Skeletal muscle tissue (tissue), 4 donors: ENCODE measurements around the gene RAB20. TPM values are rescaled to one million over a fixed set of nuclear protein-coding genes. Genes with fewer than 3 reads are reported as not detected.

Source experiments
- H3K27ac ChIP-seq: one replicate; pipeline ENCODE4 v1.7.0; 2013; ENCODE audit warnings: mild to moderate bottlenecking, low read depth, low read length, inconsistent platforms
- H3K27me3 ChIP-seq, 3 donors: one replicate each; pipeline ENCODE4 v1.7.0; 2013; ENCODE audit warnings: low read length in 3 of 3; ENCODE audit not compliant: control insufficient read depth in 3 of 3, insufficient read depth in 3 of 3
- H3K36me3 ChIP-seq, 3 donors: one replicate each; pipeline ENCODE4 v1.7.0; 2013; ENCODE audit warnings: low read length in 3 of 3; ENCODE audit not compliant: control insufficient read depth in 3 of 3, insufficient read depth in 3 of 3
- H3K4me1 ChIP-seq, 3 donors: one replicate each; pipeline ENCODE4 v1.7.0; 2013; ENCODE audit warnings: low read length in 3 of 3, mild to moderate bottlenecking in 3 of 3; ENCODE audit not compliant: control insufficient read depth in 3 of 3, insufficient read depth in 3 of 3
- H3K4me3 ChIP-seq, 3 donors: one replicate each; pipeline ENCODE4 v1.7.0; 2013; ENCODE audit warnings: low read length in 3 of 3
- H3K9ac ChIP-seq, 3 donors: one replicate each; pipeline ENCODE4 v1.7.0; 2013; ENCODE audit warnings: low read length in 3 of 3, mild to moderate bottlenecking in 3 of 3, moderate library complexity in 2 of 3, low read depth in 1 of 3
- H3K9me3 ChIP-seq, 3 donors: one replicate each; pipeline ENCODE4 v1.7.0; 2013; ENCODE audit warnings: low read length in 3 of 3; ENCODE audit not compliant: control insufficient read depth in 3 of 3
- total RNA-seq: library from RNA; depleted of rRNA; stranded (reverse); fragments of >200 nt; gene quantifications from one replicate; pipeline ENCODE4 v1.2.3, GENCODE V29; 2014
- donor health status: Osteomylitis.

RAB20 gene
- total RNA-seq, 1 donor from 2014 or later = 7.3 TPM

DNA sequence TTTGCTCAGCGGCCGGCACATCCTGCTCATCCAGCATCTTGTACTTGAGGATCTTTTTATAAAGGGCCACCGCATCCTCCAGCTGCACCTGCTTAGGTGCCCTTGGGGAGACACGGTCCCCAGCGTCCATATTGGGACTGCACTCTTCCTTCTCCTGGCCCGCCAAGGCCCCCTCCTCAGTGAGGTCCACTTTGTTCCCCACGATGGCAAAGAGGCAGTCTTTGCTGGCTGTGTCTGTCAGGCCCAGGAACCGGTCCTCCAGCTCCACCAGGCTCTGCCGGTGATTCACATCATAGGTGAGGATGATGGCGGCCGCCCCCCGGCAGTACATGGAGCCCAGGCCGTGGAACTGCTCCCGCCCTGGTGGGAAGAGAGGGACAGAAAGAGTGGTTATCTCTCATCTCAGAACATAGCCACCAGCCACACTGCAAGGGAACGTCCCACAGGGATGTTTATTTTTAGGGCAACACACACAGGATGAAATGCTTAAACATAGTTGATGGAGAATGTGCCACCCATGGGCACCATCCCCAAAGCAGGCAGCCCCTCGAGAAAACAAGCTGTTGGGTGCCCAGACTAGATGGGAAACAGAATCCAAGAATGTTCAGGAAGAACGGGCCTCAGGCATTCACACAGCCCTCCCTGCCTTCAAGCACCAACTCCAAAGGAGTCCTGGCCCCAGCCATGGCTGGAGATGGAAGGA is 37.5 kb downstream of the RAB20 start:
- no peaks in the 10 kb centered on the region for H3K9me3 ChIP-seq
- H3K9ac ChIP-seq = peak overlapping the region in 2 of 3 donors; percentile 23 to 76
- no peaks in the 10 kb centered on the region for H3K27me3 ChIP-seq
- H3K4me1 ChIP-seq = peaks cover 11 to 69% (median 62%) of the 10 kb centered on the region in 3 donors
- H3K4me3 ChIP-seq = peak overlapping the region in 1 of 3 donors; percentile 49
- peaks cover 0 to 5% (median 5%) of the 10 kb centered on the region in 3 donors for H3K36me3 ChIP-seq
- peak overlapping the region; percentile 33 for H3K27ac ChIP-seq

DNA sequence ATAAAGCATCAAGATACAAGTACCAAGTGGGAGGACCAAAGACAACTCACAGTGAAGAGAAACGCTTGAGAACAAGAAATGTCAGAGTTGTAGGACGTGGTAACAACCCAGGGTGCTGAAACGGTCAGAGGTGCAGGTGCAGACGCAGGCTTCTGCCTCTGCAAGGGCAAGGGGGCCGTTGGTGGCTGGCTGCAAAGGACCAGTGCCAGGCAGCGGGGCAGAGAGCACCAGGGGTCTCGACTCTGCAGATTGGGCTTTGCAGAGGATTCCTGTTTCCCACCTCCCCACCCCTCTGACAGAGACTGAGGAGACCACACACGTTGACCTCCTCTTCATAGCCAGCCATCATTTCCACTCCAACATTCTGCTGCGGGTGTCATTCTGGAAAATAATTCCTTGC is 38.3 kb downstream of the RAB20 start:
- no peak overlapping the region for H3K4me3 ChIP-seq
- no peak overlapping the region for H3K9ac ChIP-seq
- H3K4me1 ChIP-seq = peaks cover 11 to 72% (median 66%) of the 10 kb centered on the region in 3 donors
- H3K36me3 ChIP-seq = peaks cover 0 to 5% (median 5%) of the 10 kb centered on the region in 3 donors
- no peaks in the 10 kb centered on the region for H3K9me3 ChIP-seq
- no peak overlapping the region for H3K27ac ChIP-seq
- H3K27me3 ChIP-seq = no peaks in the 10 kb centered on the region

- Histone ChIP-seq H3K4me1 (peaks cover 11 to 76% (median 66%) of the 10 kb centered on the region in 3 donors), H3K27ac (no peak overlapping the region)
Measured at GRCh38 chr13:110522721-110523120, 38.8 kb downstream of the RAB20 start.

DNA sequence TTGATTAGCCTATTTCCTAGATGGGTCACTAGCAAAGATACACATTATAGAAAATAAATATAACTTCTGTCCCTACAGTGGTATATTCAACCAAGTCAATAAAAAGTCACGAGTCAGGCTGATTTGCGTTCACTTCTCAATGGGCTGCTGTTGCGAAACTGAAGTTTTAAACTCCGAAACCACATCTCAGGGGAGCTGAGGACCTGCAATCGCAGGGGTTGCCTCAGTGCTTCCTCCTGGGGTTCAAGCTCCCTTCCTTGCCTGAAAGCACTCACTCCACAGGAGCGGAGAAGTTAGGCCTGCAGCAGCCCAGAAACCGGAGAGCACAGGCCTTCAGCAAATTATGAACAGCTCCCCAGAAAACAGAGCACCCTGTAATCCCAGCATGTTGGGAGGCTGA is 39.6 kb downstream of the RAB20 start:
- Histone ChIP-seq H3K4me3 (no peak overlapping the region), H3K36me3 (peaks cover 0 to 5% (median 5%) of the 10 kb centered on the region in 3 donors), H3K27ac (peak overlapping the region; percentile 60), H3K9me3 (no peaks in the 10 kb centered on the region), H3K27me3 (no peaks in the 10 kb centered on the region), H3K4me1 (peaks cover 11 to 69% (median 58%) of the 10 kb centered on the region in 3 donors), H3K9ac (no peak overlapping the region)

More at GRCh38 chr13:110522721-110523120, 38.8 kb downstream of the RAB20 start:
- Histone ChIP-seq H3K4me3 (no peak overlapping the region), H3K9ac (no peak overlapping the region), H3K27me3 (no peaks in the 10 kb centered on the region), H3K9me3 (no peaks in the 10 kb centered on the region), H3K36me3 (peaks cover 0 to 5% (median 5%) of the 10 kb centered on the region in 3 donors)

- Histone ChIP-seq H3K4me3 (no peak overlapping the region), H3K4me1 (peaks cover 11 to 62% (median 52%) of the 10 kb centered on the region in 3 donors), H3K36me3 (peaks cover 0 to 5% (median 5%) of the 10 kb centered on the region in 3 donors), H3K27me3 (no peaks in the 10 kb centered on the region), H3K9me3 (no peaks in the 10 kb centered on the region), H3K27ac (peak overlapping the region; percentile 60), H3K9ac (peak overlapping the region in 2 of 3 donors; percentile 32 to 41)
Measured at GRCh38 chr13:110521296-110521680, 40.2 kb downstream of the RAB20 start.

DNA sequence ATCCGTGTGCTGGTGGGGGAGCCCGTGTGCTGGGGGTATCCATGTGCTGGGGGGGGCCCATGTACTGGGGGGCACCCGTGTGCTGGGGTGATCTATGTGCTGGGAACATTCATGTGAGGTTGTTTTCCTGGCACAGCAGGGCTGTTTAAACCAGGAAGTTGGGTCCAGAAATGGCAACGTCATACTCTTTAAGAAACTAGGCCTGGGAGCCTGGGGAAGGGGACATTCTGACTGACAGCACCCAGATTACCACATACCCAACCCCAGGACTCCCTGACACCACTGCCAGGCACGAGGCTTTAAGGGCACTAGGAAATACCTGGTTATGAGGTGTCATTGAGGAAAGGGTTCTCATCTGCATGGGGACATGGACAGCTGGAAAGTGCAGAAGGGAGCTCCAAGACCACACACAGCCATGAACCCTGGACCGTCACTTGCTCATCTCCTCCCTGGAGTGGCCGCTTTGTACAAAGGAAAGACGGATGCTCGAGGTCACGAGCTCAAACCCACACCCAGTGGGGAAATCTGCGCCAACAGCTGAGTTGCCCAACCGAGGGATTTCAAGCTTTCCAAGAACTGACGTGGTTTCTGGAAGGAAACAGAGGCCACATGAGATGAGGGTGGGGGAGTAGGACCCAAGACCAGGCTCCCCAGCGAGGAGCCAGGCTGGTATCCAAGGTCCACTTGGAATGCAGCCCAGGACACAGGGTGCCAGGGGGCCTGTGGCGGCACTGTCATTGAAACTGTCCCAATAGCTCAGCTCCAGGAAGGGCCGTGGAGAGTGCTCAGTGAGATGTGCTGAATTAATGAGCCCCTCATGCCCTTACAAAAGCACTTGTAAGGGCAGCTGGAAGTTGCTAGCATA is 40.9 kb downstream of the RAB20 start:
- Histone ChIP-seq H3K27me3 (no peaks in the 10 kb centered on the region), H3K4me3 (no peak overlapping the region), H3K27ac (peak overlapping the region; percentile 60), H3K9me3 (no peaks in the 10 kb centered on the region), H3K36me3 (peaks cover 0 to 5% (median 5%) of the 10 kb centered on the region in 3 donors), H3K9ac (peak overlapping the region in 2 of 3 donors; percentile 32 to 41), H3K4me1 (peaks cover 11 to 56% (median 45%) of the 10 kb centered on the region in 3 donors)

DNA sequence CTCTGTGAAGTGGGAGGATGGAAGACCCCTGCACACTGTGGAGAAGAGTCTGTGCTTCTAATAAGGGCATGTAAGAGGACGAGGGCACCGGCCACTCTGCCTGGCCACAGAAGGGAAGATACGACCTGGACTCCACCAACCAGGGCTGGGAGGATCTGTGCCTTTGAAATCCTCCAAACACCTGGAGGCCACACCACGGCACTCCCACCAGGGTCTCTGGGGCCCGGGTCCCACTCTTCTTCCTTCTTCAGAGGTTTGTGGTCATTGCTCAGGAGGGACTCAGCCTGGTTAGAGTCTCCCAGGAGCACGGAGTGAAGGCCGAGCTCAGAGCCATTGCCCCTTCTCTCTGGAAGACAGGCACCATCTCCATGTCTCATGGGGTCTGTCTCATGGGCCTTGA is 42.0 kb downstream of the RAB20 start:
- Histone ChIP-seq H3K27me3 (no peaks in the 10 kb centered on the region), H3K9me3 (no peaks in the 10 kb centered on the region), H3K36me3 (peaks cover 0 to 5% (median 5%) of the 10 kb centered on the region in 3 donors), H3K4me3 (no peak overlapping the region), H3K4me1 (peaks cover 11 to 45% (median 34%) of the 10 kb centered on the region in 3 donors), H3K27ac (peak overlapping the region; percentile 60), H3K9ac (no peak overlapping the region)

GRCh38 chr13:110519046-110519445 is 42.5 kb downstream of the RAB20 start:
- no peak overlapping the region for H3K4me3 ChIP-seq
- peaks cover 7 to 41% (median 29%) of the 10 kb centered on the region in 3 donors for H3K4me1 ChIP-seq
- H3K9me3 ChIP-seq = no peaks in the 10 kb centered on the region
- H3K36me3 ChIP-seq = peaks cover under 1 to 9% (median 7%) of the 10 kb centered on the region in 3 donors
- no peak overlapping the region for H3K27ac ChIP-seq
- H3K27me3 ChIP-seq = no peaks in the 10 kb centered on the region
- H3K9ac ChIP-seq = no peak overlapping the region

DNA sequence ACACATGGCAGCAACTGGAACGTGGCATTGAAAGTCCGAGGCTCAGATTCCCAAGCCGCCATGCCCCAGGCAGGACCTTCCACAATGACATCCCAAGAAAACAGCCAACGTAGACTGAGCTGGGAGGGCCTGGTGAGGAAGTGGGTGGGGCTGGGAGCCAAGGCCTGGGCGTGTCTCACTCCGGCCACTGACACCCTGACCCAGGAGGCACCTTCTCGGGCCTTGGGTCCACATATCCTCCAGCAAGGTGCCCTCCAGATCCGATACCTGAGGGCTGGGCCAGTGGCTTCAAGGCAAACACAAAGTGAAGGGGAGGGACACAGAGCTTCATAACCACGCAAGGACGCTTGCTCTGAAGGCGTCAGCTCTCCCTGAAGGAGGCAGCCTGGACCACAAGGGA is 43.0 kb downstream of the RAB20 start:
- H3K27me3 ChIP-seq = no peaks in the 10 kb centered on the region
- no peak overlapping the region for H3K27ac ChIP-seq
- H3K36me3 ChIP-seq = peaks cover 4 to 11% (median 7%) of the 10 kb centered on the region in 3 donors
- no peaks in the 10 kb centered on the region for H3K9me3 ChIP-seq
- no peak overlapping the region for H3K4me3 ChIP-seq
- no peak overlapping the region for H3K9ac ChIP-seq
- H3K4me1 ChIP-seq = peaks cover 5 to 36% (median 25%) of the 10 kb centered on the region in 3 donors

- Histone ChIP-seq H3K4me3 (no peak overlapping the region), H3K27me3 (no peaks in the 10 kb centered on the region), H3K36me3 (peaks cover 4 to 7% (median 4%) of the 10 kb centered on the region in 3 donors), H3K4me1 (peaks cover 5 to 33% (median 21%) of the 10 kb centered on the region in 3 donors), H3K27ac (no peak overlapping the region), H3K9me3 (no peaks in the 10 kb centered on the region), H3K9ac (no peak overlapping the region)
Measured at GRCh38 chr13:110518226-110518525, 43.3 kb downstream of the RAB20 start.
